ENCODE results near the gene CELSR1. TPM values are rescaled to one million over a fixed set of nuclear protein-coding genes. Genes with fewer than 3 reads are reported as not detected.

Gene CELSR1
- total RNA-seq, 1 experiment from 2014 or later: 33.2 TPM

DNA sequence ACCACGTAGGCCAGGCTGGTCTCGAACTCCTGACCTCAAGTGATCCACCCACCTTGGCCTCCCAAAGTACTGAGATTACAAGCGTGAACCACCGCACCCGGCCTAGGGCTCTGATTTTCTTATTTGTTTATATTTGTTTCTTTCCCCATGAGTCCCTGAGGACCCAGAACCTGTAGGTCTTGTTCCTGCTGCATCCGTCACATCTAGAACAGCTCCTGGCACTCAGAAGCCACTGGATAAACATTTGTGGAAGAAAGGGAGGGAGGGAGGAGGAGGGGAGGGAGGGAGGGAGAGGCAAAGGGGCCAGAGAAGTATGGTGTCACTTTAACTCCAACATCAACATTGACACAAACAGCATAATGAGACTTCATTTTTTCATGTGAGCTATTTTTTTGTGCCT, 67.7 kb downstream of the CELSR1 start:
- H3K9me3 Mint-ChIP-seq (ENCODE audit: unreplicated experiment): no peaks in the 10 kb centered on the region
- H3K27me3 Mint-ChIP-seq (ENCODE audit: insufficient read depth, unreplicated experiment): no peaks in the 10 kb centered on the region
- BruUV-seq (replicated peaks): no TSS peak

DNA sequence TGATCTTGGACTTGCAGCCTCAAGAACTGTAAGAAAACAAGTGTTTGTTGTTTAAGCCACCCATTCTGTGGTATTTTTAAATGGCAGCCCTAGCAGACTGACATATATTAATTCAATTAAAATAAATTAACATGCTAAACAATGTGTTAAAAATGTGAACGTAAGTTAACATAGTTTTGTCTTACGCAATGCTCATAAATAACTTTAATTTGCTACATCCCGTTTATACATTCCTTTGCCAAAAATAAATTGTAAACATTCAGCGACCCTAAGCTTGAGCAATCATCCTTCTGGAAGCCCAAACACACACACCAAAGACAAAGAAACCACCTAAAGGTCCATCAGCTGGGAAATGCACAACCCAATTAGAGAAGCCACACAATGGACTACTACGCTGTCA, 70.4 kb downstream of the CELSR1 start:
- Histone ChIP-seq H3K27me3 (replicated peaks; ENCODE audit: control insufficient read depth, insufficient read depth, low read length) (no peaks in the 10 kb centered on the region), H3K4me3 (ENCODE audit: low read depth, low read length) (no peak overlapping the region), H3K4me1 (no peaks in the 10 kb centered on the region), H3K36me3 (ENCODE audit: control insufficient read depth, insufficient read depth, low read length) (no peaks in the 10 kb centered on the region), H3K9me3 (no peaks in the 10 kb centered on the region)
- no peaks in the 10 kb centered on the region for H3K27me3 Mint-ChIP-seq (ENCODE audit: insufficient read depth, unreplicated experiment)
- H3K4me1 Mint-ChIP-seq (ENCODE audit: low read depth, unreplicated experiment): no peaks in the 10 kb centered on the region
- H3K9me3 Mint-ChIP-seq (ENCODE audit: unreplicated experiment): no peaks in the 10 kb centered on the region
- H3K36me3 Mint-ChIP-seq (ENCODE audit: insufficient read depth, unreplicated experiment): peaks cover 27% of the 10 kb centered on the region
- POLR2A ChIA-PET: no interaction called here
- H3K27ac Mint-ChIP-seq (ENCODE audit: unreplicated experiment): no peak overlapping the region
- no TSS peak for BruUV-seq (replicated peaks)
- CTCF ChIA-PET: no interaction called here
- TF ChIP-seq, protein P1, sequence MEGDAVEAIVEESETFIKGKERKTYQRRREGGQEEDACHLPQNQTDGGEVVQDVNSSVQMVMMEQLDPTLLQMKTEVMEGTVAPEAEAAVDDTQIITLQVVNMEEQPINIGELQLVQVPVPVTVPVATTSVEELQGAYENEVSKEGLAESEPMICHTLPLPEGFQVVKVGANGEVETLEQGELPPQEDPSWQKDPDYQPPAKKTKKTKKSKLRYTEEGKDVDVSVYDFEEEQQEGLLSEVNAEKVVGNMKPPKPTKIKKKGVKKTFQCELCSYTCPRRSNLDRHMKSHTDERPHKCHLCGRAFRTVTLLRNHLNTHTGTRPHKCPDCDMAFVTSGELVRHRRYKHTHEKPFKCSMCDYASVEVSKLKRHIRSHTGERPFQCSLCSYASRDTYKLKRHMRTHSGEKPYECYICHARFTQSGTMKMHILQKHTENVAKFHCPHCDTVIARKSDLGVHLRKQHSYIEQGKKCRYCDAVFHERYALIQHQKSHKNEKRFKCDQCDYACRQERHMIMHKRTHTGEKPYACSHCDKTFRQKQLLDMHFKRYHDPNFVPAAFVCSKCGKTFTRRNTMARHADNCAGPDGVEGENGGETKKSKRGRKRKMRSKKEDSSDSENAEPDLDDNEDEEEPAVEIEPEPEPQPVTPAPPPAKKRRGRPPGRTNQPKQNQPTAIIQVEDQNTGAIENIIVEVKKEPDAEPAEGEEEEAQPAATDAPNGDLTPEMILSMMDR (IDR thresholded peaks at IDR 0.05; ENCODE audit: insufficient read depth in 1 of 2, low read depth in 1 of 2, low read length in 1 of 2, severe bottlenecking in 1 of 2, unreplicated experiment in 1 of 2): no peak
- no peak overlapping the region for H3K4me3 Mint-ChIP-seq (ENCODE audit: unreplicated experiment)
- intact Hi-C loops (cut with micrococcal nuclease; ENCODE audit: unreplicated experiment): no loop called here
- DNase-seq: no peak

More for the DNA sequence above, 67.7 kb downstream of the CELSR1 start:
- CTCF ChIA-PET: no interaction called here
- H3K36me3 ChIP-seq (ENCODE audit: control insufficient read depth, insufficient read depth, low read length): no peaks in the 10 kb centered on the region
- no peak for DNase-seq
- no peaks in the 10 kb centered on the region for H3K9me3 ChIP-seq
- POLR2A ChIA-PET: no interaction called here
- Mint-ChIP-seq H3K4me3 (ENCODE audit: unreplicated experiment) (no peak overlapping the region), H3K36me3 (ENCODE audit: insufficient read depth, unreplicated experiment) (peaks cover 13% of the 10 kb centered on the region), H3K27ac (ENCODE audit: unreplicated experiment) (no peak overlapping the region), H3K4me1 (ENCODE audit: low read depth, unreplicated experiment) (no peaks in the 10 kb centered on the region)
- TF ChIP-seq, protein P1 (IDR thresholded peaks at IDR 0.05; ENCODE audit: insufficient read depth in 1 of 2, low read depth in 1 of 2, low read length in 1 of 2, severe bottlenecking in 1 of 2, unreplicated experiment in 1 of 2): no peak
- intact Hi-C loops (cut with micrococcal nuclease; ENCODE audit: unreplicated experiment): no loop called here
- H3K4me1 ChIP-seq: no peaks in the 10 kb centered on the region
- H3K27me3 ChIP-seq (replicated peaks; ENCODE audit: control insufficient read depth, insufficient read depth, low read length): no peaks in the 10 kb centered on the region
- H3K4me3 ChIP-seq (ENCODE audit: low read depth, low read length): no peak overlapping the region

DNA sequence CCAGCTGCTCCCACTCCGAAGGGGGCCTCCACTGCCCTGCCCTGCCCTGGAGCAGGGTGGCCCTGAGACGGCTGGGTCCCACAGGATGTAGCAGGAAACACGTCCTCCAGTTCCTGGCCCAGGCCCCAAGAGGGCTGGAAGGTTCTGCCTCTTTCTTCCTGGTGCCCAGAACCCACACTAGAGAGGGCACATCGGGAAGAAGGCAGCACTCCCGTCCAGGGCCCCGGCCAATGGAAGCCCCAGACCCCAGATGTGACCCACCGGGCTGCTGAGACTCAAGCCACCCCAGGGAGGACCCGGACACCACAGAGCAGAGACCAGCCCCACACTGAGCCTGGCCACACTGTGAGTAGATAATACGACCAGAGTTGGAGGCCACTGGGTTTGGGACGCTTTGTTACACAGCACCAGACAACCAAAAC, 71.2 kb downstream of the CELSR1 start:
- Histone ChIP-seq H3K27me3 (replicated peaks; ENCODE audit: control insufficient read depth, insufficient read depth, low read length) (no peaks in the 10 kb centered on the region), H3K36me3 (ENCODE audit: control insufficient read depth, insufficient read depth, low read length) (no peaks in the 10 kb centered on the region), H3K9me3 (no peaks in the 10 kb centered on the region), H3K4me1 (no peaks in the 10 kb centered on the region), H3K4me3 (ENCODE audit: low read depth, low read length) (no peak overlapping the region)
- TF ChIP-seq, protein P1 (IDR thresholded peaks at IDR 0.05; ENCODE audit: insufficient read depth in 1 of 2, low read depth in 1 of 2, low read length in 1 of 2, severe bottlenecking in 1 of 2, unreplicated experiment in 1 of 2): no peak
- no peaks in the 10 kb centered on the region for H3K4me1 Mint-ChIP-seq (ENCODE audit: low read depth, unreplicated experiment)
- no TSS peak for BruUV-seq (replicated peaks)
- H3K27me3 Mint-ChIP-seq (ENCODE audit: insufficient read depth, unreplicated experiment): no peaks in the 10 kb centered on the region
- POLR2A ChIA-PET: no interaction called here
- no peak overlapping the region for H3K27ac Mint-ChIP-seq (ENCODE audit: unreplicated experiment)
- H3K9me3 Mint-ChIP-seq (ENCODE audit: unreplicated experiment): no peaks in the 10 kb centered on the region
- H3K4me3 Mint-ChIP-seq (ENCODE audit: unreplicated experiment): no peak overlapping the region
- CTCF ChIA-PET: no interaction called here
- intact Hi-C loops (cut with micrococcal nuclease; ENCODE audit: unreplicated experiment): no loop called here
- DNase-seq: no peak
- peaks cover 23% of the 10 kb centered on the region for H3K36me3 Mint-ChIP-seq (ENCODE audit: insufficient read depth, unreplicated experiment)
